ENCODE results near the gene CYSRT1. TPM values are rescaled to one million over a fixed set of nuclear protein-coding genes. Genes with fewer than 3 reads are reported as not detected.

CYSRT1 gene
- total RNA-seq, 1 experiment from 2014 or later: 1.7 TPM

GRCh38 chr9:137269231-137269772, 44.3 kb downstream of the CYSRT1 start:
- Histone ChIP-seq H3K27me3 (replicated peaks; ENCODE audit: control insufficient read depth, insufficient read depth, low read length) (no peaks in the 10 kb centered on the region), H3K4me3 (ENCODE audit: low read depth, low read length) (no peak overlapping the region), H3K9me3 (no peaks in the 10 kb centered on the region), H3K36me3 (ENCODE audit: control insufficient read depth, insufficient read depth, low read length) (peaks cover 3% of the 10 kb centered on the region; the same call in 1 of the 2 replicates), H3K4me1 (no peaks in the 10 kb centered on the region)
- no peak for TF ChIP-seq CTCF (IDR thresholded peaks at IDR 0.05; ENCODE audit: insufficient read depth in 1 of 2, low read depth in 1 of 2, low read length in 1 of 2, severe bottlenecking in 1 of 2, unreplicated experiment in 1 of 2)
- ChIA-PET CTCF (interaction anchor here (0.6 kb wide), 1 partner anchor 16 kb away, joined by 3 read pairs; no protein-coding TSS in a partner anchor), POLR2A (no interaction called here)
- H3K9me3 Mint-ChIP-seq (ENCODE audit: unreplicated experiment): no peaks in the 10 kb centered on the region
- H3K4me3 Mint-ChIP-seq (ENCODE audit: unreplicated experiment): no peak overlapping the region
- no peak overlapping the region for H3K27ac Mint-ChIP-seq (ENCODE audit: unreplicated experiment)
- H3K27me3 Mint-ChIP-seq (ENCODE audit: insufficient read depth, unreplicated experiment): no peaks in the 10 kb centered on the region
- intact Hi-C loops (cut with micrococcal nuclease; ENCODE audit: unreplicated experiment): no loop called here
- BruUV-seq (replicated peaks): no TSS peak
- H3K4me1 Mint-ChIP-seq (ENCODE audit: low read depth, unreplicated experiment): no peaks in the 10 kb centered on the region
- H3K36me3 Mint-ChIP-seq (ENCODE audit: insufficient read depth, unreplicated experiment): peaks cover 77% of the 10 kb centered on the region
- no peak for DNase-seq

- ChIA-PET POLR2A (no interaction called here), CTCF (no interaction called here)
- no peak for DNase-seq
- H3K4me1 Mint-ChIP-seq (ENCODE audit: low read depth, unreplicated experiment): no peaks in the 10 kb centered on the region
- H3K9me3 ChIP-seq: no peaks in the 10 kb centered on the region
- H3K4me3 ChIP-seq (ENCODE audit: low read depth, low read length): no peak overlapping the region
- H3K27ac Mint-ChIP-seq (ENCODE audit: unreplicated experiment): no peak overlapping the region
- no peak overlapping the region for H3K4me3 Mint-ChIP-seq (ENCODE audit: unreplicated experiment)
- peaks cover 1% of the 10 kb centered on the region; the same call in 1 of the 2 replicates for H3K36me3 ChIP-seq (ENCODE audit: control insufficient read depth, insufficient read depth, low read length)
- BruUV-seq (replicated peaks): no TSS peak
- H3K9me3 Mint-ChIP-seq (ENCODE audit: unreplicated experiment): no peaks in the 10 kb centered on the region
- H3K27me3 Mint-ChIP-seq (ENCODE audit: insufficient read depth, unreplicated experiment): no peaks in the 10 kb centered on the region
- no peaks in the 10 kb centered on the region for H3K4me1 ChIP-seq
- intact Hi-C loops (cut with micrococcal nuclease; ENCODE audit: unreplicated experiment): no loop called here
- peaks cover 77% of the 10 kb centered on the region for H3K36me3 Mint-ChIP-seq (ENCODE audit: insufficient read depth, unreplicated experiment)
- no peaks in the 10 kb centered on the region for H3K27me3 ChIP-seq (replicated peaks; ENCODE audit: control insufficient read depth, insufficient read depth, low read length)
- no peak for TF ChIP-seq CTCF (IDR thresholded peaks at IDR 0.05; ENCODE audit: insufficient read depth in 1 of 2, low read depth in 1 of 2, low read length in 1 of 2, severe bottlenecking in 1 of 2, unreplicated experiment in 1 of 2)
Measured at GRCh38 chr9:137270929-137271695, 46.1 kb downstream of the CYSRT1 start.

- ChIA-PET CTCF (no interaction called here), POLR2A (no interaction called here)
- Histone ChIP-seq H3K4me1 (no peaks in the 10 kb centered on the region), H3K36me3 (ENCODE audit: control insufficient read depth, insufficient read depth, low read length) (peaks cover 1% of the 10 kb centered on the region; the same call in 1 of the 2 replicates), H3K27me3 (replicated peaks; ENCODE audit: control insufficient read depth, insufficient read depth, low read length) (no peaks in the 10 kb centered on the region), H3K9me3 (no peaks in the 10 kb centered on the region), H3K4me3 (ENCODE audit: low read depth, low read length) (no peak overlapping the region)
- H3K27me3 Mint-ChIP-seq (ENCODE audit: insufficient read depth, unreplicated experiment): no peaks in the 10 kb centered on the region
- no peak overlapping the region for H3K27ac Mint-ChIP-seq (ENCODE audit: unreplicated experiment)
- no peaks in the 10 kb centered on the region for H3K4me1 Mint-ChIP-seq (ENCODE audit: low read depth, unreplicated experiment)
- peaks cover 72% of the 10 kb centered on the region for H3K36me3 Mint-ChIP-seq (ENCODE audit: insufficient read depth, unreplicated experiment)
- intact Hi-C loops (cut with micrococcal nuclease; ENCODE audit: unreplicated experiment): no loop called here
- no TSS peak for BruUV-seq (replicated peaks)
- no peaks in the 10 kb centered on the region for H3K9me3 Mint-ChIP-seq (ENCODE audit: unreplicated experiment)
- no peak overlapping the region for H3K4me3 Mint-ChIP-seq (ENCODE audit: unreplicated experiment)
- DNase-seq: no peak
- no peak for TF ChIP-seq CTCF (IDR thresholded peaks at IDR 0.05; ENCODE audit: insufficient read depth in 1 of 2, low read depth in 1 of 2, low read length in 1 of 2, severe bottlenecking in 1 of 2, unreplicated experiment in 1 of 2)
Measured at GRCh38 chr9:137271696-137272076, 46.7 kb downstream of the CYSRT1 start.
